NCI-H2171 treated with DMSO at 0.1 percent for 48 hours (cell line): ENCODE measurements around the gene PRKG1.
A peak's percentile ranks its signal among the peaks of the same experiment; 100 is the strongest.

ENCODE experiments used
- DNase-seq: peaks from one replicate; lab custom pipeline; 2025; lab: John Stamatoyannopoulos, UW

The PRKG1 gene

DNA sequence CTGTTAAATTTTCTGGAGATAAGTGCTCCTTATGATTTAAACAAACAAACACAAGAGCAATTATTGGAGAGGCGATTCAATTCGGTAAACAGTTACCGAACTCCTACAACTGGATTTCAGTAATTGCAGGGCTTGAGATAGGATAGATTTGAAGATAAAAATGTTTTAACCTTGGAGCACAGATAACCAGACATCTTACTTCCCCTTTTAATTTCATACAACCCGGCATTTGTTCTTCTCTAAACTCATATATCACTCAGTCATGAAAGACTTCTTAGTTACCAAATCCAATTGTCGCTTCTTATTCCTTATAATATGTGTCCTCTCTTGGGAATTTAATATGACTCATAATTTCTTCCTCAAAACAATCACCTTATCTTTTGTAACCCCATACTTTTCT is 861.1 kb downstream of the PRKG1 start:
- no peak for DNase-seq

GRCh38 chr10:51937308-51938140 is 863.2 kb downstream of the PRKG1 start:
- DNase-seq, result no peak

DNA sequence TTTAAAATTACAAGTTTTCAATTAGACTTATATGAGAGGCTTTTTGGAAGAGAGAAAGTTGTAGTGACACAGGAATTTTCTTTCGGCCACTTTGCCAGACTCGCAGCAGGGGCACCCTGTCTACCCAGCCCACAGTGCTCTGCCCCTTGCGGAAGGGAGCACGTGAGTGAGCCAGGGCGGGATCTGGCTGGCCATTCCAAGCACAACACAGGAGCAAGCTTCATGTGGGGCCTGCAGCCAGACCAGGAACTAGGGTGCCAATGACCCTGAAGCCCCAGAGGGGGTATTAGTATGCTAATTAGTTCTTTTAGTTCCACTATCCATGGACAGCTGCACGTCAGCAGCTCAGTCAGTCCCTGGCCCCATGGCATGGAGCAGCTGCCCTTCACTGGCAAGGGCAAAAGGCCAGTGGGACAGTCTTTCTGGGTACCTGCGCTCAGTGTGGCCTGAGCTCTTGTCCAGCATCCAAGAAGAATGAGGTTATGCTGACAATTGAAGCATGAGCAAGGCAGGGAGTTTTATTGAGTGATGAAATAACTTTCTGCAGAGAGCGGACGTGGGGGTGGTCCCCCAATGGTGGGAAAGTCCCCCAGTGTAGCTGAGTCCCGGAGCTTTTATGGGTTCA is 876.2 kb downstream of the PRKG1 start:
- DNase-seq, result no peak

GRCh38 chr10:51950996-51951555 is 876.8 kb downstream of the PRKG1 start:
- no peak for DNase-seq

- no peak for DNase-seq
Observed at GRCh38 chr10:51951601-51952000, 877.3 kb downstream of the PRKG1 start.

- no peak for DNase-seq
Observed at GRCh38 chr10:51952056-51952455, 877.8 kb downstream of the PRKG1 start.

- no peak for DNase-seq
Observed at GRCh38 chr10:51955696-51956095, 881.4 kb downstream of the PRKG1 start.

- no peak for DNase-seq
Observed at GRCh38 chr10:51956822-51957221, 882.5 kb downstream of the PRKG1 start.

DNA sequence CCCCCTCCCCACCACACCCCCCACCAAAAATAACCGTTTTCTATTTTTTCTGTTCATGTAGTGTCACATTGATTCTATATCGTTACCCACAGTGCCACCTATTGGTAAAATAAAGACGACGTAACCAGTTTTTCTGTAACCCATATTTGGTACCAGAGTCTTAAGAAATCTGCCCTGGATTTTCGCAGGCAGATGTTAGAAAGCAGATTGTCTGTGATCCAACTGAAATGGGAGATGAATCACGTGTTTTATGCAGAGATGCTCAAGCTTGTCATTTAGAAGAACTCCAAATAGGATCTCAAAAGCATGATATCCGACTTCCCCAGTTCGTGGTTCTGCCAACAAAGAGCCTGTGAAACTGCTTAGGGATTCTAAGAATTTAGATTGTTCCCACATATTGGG is 886.2 kb downstream of the PRKG1 start:
- DNase-seq, result peak; percentile 33

DNA sequence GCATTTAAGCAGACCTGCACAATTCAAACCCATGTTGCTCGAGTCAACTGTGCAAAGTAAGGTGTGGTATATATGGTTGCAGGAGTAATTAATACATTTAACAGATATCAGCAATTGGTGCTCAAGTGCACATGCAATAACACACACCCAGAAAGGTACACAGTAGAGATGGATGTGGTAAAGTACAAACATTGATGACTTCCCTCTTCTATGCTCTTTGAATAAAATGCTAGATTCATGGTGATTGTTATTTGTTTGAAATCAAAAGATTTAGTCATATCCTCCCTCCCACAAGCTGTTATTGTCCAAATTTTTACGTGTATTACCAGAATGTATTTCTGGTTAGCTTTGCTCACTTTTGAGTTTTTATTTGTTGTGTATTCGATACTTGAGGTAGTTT is 887.1 kb downstream of the PRKG1 start:
- no peak for DNase-seq

- no peak for DNase-seq
Observed at GRCh38 chr10:51964630-51965029, 890.3 kb downstream of the PRKG1 start.

DNA sequence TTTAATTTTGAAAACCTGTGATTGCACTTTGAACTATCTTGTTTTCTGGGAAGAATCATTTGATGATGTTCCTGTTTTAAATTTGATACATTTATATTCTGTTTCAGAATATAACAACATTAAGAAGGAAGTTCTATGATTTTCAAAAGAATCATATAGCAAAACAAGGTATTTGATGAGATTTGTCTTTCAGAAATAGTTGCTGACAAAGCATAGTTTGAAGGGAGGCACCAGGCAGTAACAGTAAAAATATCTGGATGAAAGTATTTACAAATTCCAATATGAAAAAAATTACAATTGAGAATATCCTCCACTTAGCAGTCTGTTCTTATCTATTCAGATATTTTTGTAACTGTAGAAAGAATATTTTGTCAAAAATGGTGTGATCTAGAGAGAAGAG is 891.2 kb downstream of the PRKG1 start:
- no peak for DNase-seq

DNA sequence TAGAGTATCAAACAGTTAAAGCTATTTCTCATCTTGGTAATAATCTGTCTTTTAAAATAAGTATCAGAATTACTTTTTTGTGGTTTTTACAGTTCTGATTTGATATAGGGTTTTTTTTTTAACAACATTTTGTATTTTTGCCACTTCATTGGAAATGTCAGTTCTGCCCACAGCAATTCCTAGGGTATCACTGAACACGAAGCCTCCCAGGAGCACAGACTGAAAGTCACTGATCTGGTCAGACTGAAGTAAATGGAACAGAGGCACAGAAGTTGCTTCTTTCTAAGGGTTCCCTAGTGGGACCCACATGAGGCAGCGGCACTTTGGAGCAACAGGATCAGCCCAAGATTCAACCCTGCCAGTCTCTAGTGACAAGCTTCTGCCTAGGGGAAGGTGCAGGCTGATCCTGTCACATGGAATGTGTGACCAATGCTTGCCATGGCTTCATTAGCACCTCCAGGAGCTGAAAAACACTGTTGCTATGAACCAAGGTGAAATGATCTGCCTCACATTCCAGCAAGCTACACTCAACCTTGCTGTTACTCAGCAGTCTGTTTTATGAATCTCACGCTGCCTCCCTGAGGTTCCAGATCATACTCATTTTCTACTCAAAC is 898.6 kb downstream of the PRKG1 start:
- DNase-seq, result no peak

DNA sequence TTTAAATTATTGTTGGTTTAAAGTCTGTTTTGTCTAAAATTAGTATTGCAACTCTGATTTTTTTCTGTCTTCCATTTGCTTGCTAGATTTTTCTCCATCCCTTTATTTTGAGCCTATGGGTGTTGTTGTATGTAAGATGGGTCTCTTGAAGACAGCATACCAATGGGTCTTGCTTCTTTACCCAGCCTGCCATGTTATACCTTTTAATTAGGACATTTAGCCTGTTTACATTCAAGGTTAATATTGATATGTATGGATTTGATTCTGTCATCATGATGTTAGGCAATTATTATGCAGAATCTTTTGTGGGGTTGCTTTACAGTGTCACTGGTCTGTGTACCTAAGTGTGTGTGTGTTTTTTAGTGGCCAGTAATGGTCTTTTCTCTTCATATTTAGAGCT is 906.5 kb downstream of the PRKG1 start:
- no peak for DNase-seq

- no peak for DNase-seq
Observed at GRCh38 chr10:51981731-51982130, 907.4 kb downstream of the PRKG1 start.

- DNase-seq, result no peak
Observed at GRCh38 chr10:51983481-51983880, 909.2 kb downstream of the PRKG1 start.

- no peak for DNase-seq
Observed at GRCh38 chr10:51985336-51985735, 911.0 kb downstream of the PRKG1 start.

DNA sequence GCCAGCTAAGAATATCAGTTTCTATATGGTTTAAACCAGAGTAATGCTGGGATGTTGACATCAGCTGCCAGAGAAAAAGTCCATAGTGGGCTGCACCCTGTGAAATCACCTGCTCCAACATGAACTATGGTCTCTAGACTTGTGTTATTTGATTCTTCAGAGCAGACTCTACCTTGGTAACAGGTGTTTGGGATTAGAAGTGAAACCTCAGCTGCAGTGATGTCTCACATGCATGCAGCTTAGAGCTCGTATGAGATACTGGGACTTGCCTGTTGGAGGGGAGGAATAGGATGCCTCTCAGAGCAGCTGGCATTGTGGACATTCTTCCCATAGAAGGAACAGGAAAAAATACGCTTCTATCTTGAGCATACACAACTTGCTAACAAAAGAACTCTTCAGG is 912.2 kb downstream of the PRKG1 start:
- no peak for DNase-seq

DNA sequence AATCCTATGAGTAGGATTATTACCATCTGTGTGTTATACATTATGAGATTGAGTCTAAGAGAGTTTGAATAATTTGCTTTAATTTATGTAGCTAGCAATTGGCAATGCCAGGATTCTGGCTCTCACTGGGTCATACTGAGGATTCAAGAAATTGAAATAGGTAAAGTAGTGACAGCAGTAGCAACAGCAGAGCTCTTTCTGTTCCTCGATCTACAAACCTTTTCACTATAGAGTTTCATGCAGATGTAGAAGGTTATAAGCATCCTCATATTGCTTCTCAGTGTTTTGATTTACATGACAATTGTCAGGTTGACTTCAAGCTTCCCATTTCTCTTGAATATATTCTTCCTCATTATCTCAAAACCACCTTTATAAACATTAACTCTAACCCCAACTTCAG is 919.2 kb downstream of the PRKG1 start:
- no peak for DNase-seq

- DNase-seq, result no peak
Observed at GRCh38 chr10:51999096-51999495, 924.8 kb downstream of the PRKG1 start.

DNA sequence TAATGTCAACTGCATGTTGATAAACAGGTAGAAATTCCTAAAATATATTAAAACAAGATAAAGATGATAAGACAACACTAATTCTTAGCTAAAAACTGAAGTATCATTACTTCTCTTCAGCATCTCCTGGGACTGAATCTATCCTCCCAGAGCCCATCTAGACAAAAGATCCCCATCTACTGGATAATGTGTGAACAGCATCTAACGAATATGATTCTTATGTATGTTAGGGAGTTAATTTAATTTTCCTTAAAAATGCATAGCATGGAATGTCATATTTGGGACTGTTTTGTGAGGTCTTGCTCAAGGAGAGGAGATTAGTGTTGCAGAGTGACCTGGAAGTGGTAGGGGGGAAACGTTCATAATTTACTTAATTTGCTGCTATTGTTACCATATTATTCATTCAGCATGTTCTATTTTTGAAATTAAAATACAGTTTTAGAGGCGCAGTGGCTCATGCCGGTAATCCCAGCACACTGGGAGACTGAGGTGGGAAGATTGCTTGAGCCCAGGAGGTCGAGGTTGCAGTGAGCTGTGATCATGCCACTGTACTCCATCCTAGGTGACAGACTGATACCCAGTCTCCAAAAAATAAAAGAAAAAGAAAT is 930.2 kb downstream of the PRKG1 start:
- DNase-seq, result peak; percentile 13

GRCh38 chr10:52007091-52007490 is 932.8 kb downstream of the PRKG1 start:
- DNase-seq, result no peak

DNA sequence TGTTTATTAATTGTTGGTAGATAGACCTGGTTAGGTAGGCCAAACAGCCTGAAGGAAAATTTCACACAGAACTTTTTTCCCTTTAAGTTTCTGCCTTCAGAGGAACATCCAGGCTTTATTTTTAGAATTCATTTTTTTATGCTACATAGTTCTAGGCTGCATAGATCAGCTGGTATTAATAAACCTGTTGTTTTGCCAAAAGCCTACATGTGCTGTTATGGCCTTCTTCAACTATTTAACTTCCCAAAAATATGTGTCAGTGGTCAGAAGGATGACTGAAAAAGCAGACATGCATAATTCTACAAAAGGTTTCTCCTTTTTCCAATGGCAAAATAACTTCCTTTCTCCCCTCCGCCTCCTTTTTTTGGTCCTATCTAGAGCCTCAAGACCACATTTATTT is 936.8 kb downstream of the PRKG1 start:
- no peak for DNase-seq
